Aorta (tissue), 5 donors: ENCODE data around the gene ABCA3. TPM values are rescaled to one million over a fixed set of nuclear protein-coding genes. Genes with fewer than 3 reads are reported as not detected.

Experiments used
- ATAC-seq: fragments of 200-7000 bp; cut with Tn5 transposase; one replicate; pipeline ENCODE4 v1.9.1; 2022; ENCODE audit warnings: moderate library complexity; ENCODE audit not compliant: low FRiP score
- DNase-seq, 2 donors: peaks; one replicate each; pipeline ENCODE4 v3.0.0-alpha.2; 2020
- H3K27ac ChIP-seq, 2 donors: one replicate each; pipeline ENCODE4 v1.5.1; 2013; ENCODE audit warnings: low read length in 2 of 2, mild to moderate bottlenecking in 2 of 2, moderate library complexity in 2 of 2, control low read depth in 1 of 2, inconsistent platforms in 1 of 2, low read depth in 1 of 2
- H3K27me3 ChIP-seq, 2 donors: one replicate each; pipeline ENCODE4 v1.6.1; 2013; ENCODE audit warnings: control low read depth in 1 of 2, low read length in 1 of 2, mild to moderate bottlenecking in 1 of 2, moderate library complexity in 1 of 2; ENCODE audit not compliant: insufficient read depth in 2 of 2, control insufficient read depth in 1 of 2
- H3K36me3 ChIP-seq, 2 donors: one replicate each; pipeline ENCODE4 v1.6.1; 2013; ENCODE audit warnings: control low read depth in 1 of 2, low read length in 1 of 2, mild to moderate bottlenecking in 1 of 2; ENCODE audit not compliant: insufficient read depth in 2 of 2, control insufficient read depth in 1 of 2
- H3K4me1 ChIP-seq, 2 donors: one replicate each; pipeline ENCODE4 v1.6.1; 2013; ENCODE audit warnings: low read length in 2 of 2, control low read depth in 1 of 2, mild to moderate bottlenecking in 1 of 2, moderate library complexity in 1 of 2; ENCODE audit not compliant: insufficient read depth in 2 of 2, control insufficient read depth in 1 of 2
- H3K4me3 ChIP-seq, 2 donors: one replicate each; pipeline ENCODE4 v1.5.1; 2013; ENCODE audit warnings: low read length in 2 of 2, control low read depth in 1 of 2, mild to moderate bottlenecking in 1 of 2
- H3K9me3 ChIP-seq: one replicate; pipeline ENCODE4 v1.6.1; 2013; ENCODE audit warnings: mild to moderate bottlenecking, low read length; ENCODE audit not compliant: control insufficient read depth
- WGBS, 2 donors: extraction: QIAGEN DNeasy Blood & Tissue Kit; methylation state at CpG; one replicate each; pipeline ENCODE4 v1.1.7; 2013; 5-methylcytosine and 5-hydroxymethylcytosine counted together
- intact Hi-C, 2 donors: fragments of 100-400 bp; cut with DNase I; formaldehyde crosslinking; loops; one replicate each; pipeline versions ENCODE4 v1.14.2 to v1.15.0; 2022
- polyA plus RNA-seq, 2 donors: library from polyadenylated mRNA; stranded (reverse); fragments of 200-250 nt; gene quantifications; one replicate each; pipeline ENCODE4 v1.2.3, GENCODE V29; 2013
- total RNA-seq, 2 donors: library from RNA; stranded (reverse); fragmentation: NEBNext Ultra II Directional; extraction: Animal tissue kit (Norgen Biotek cat#: 25700); gene quantifications; one replicate each; pipeline ENCODE4 v1.2.1, GENCODE V29; 2021
- donor health status: healthy with polysubstance abuse.
- donor health status: Bipolar disorder and iron deficiency.
- donor health status: DM: no; HTN: no; CAD: no.
- donor health status: DM: no; HTN: no; CAD: no.
- donor health status: DM: yes; HTN: yes; CAD: no.

ABCA3 gene
- total and polyA plus RNA-seq, 4 donors = 2.6 to 19.3 (median 9.7) TPM

DNA sequence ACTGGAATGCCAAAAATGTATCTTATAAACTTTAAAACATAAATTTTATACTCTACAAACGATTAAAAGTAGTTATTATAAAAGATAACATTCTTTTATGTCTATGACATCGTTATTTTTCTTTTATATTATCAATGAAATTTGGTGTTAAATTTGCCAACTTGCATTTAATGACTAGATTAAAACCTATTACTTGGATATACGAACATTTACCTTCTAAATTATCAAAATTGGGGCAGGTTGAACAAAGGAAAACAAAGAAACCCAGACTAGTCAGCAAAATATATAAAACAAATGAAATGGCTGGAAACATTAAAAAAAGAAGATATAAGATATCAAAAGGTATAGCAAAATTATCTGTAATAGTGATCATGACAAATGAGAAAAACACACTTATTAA, 34.1 kb upstream of the ABCA3 start:
- ATAC-seq = no peak
- no peak for DNase-seq
- no peak overlapping the region for H3K27ac ChIP-seq
- no peaks in the 10 kb centered on the region for H3K36me3 ChIP-seq
- 47 to 54% methylated on average over 3 of the region's 3 CpGs for WGBS, 2 donors
- intact Hi-C loops = no loop called here
- peaks cover 0 to 2% of the 10 kb centered on the region in 2 donors for H3K27me3 ChIP-seq
- H3K4me3 ChIP-seq = no peak overlapping the region
- no peaks in the 10 kb centered on the region for H3K9me3 ChIP-seq
- H3K4me1 ChIP-seq = no peaks in the 10 kb centered on the region

DNA sequence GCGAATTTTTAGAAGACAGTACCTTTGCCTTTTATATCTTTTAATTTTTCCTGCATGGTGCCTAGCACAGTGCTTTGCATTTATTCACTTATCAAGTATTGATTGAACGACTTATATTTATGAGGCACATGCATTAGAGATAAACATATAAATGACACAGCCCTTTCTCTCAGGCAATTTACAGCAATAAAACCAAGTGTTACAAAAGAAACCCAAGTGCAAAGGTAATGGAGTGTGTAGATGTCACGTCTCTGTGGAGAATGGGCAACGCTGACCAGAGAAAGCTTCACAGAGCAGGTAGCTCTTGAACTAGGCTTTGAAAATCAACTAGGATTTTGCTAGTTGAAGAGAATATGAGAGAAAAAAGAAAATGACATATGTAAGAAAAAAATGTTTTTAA, 32.6 kb upstream of the ABCA3 start:
- Histone ChIP-seq H3K27ac (no peak overlapping the region), H3K27me3 (peaks cover 0 to 2% of the 10 kb centered on the region in 2 donors), H3K9me3 (no peaks in the 10 kb centered on the region), H3K4me1 (no peaks in the 10 kb centered on the region), H3K36me3 (no peaks in the 10 kb centered on the region), H3K4me3 (no peak overlapping the region)
- intact Hi-C loops = no loop called here
- no peak for ATAC-seq
- DNase-seq = no peak
- WGBS, 2 donors = 91% methylated on average over 4 of the region's 4 CpGs

DNA sequence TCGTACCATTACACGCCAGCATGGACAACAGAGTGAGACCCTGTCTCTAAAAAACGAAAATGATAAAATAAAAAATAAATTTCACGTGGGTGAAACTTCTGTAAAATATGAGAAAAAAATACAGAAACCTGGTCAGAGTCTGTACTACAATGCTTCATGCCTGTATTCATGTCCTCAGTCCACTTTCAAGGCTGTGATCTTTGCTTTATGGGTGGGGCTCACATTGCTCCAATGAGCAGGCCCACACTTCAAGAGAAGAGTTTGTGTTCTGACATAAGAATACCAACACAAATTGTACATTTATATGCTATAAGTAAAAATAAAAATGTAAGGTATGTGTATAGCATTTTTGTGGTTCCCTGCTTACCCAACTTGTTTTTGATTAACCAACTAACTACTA, 32.2 kb upstream of the ABCA3 start:
- intact Hi-C loops = no loop called here
- DNase-seq (no peak), ATAC-seq (no peak)
- no peaks in the 10 kb centered on the region for H3K4me1 ChIP-seq
- no peak overlapping the region for H3K4me3 ChIP-seq
- peaks cover 0 to 2% of the 10 kb centered on the region in 2 donors for H3K27me3 ChIP-seq
- no peaks in the 10 kb centered on the region for H3K36me3 ChIP-seq
- WGBS, 2 donors = 83 to 84% methylated on average over 4 of the region's 4 CpGs
- no peak overlapping the region for H3K27ac ChIP-seq
- H3K9me3 ChIP-seq = no peaks in the 10 kb centered on the region

DNA sequence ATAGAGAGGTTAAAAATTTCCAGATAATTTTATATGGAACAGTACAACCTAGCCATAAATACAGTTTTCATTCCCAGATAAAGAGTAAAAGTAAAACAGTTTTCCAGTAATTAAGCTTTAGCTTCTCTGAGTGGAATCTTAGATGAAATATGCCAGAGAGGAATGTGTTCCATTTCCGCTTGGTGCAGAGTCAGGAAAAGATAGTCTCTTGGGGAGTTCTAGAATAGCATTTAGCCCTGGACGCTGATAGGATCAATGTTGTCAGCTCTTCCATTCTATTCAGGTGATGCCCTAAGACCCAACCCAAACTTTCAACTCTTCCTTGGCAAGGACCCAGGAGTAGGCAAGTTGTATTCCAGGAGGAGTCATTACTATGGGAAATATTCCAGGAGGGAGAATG, 30.9 kb upstream of the ABCA3 start:
- Histone ChIP-seq H3K27ac (no peak overlapping the region), H3K9me3 (no peaks in the 10 kb centered on the region), H3K27me3 (peaks cover 0 to 2% of the 10 kb centered on the region in 2 donors), H3K4me1 (no peaks in the 10 kb centered on the region), H3K4me3 (no peak overlapping the region), H3K36me3 (no peaks in the 10 kb centered on the region)
- 21 to 34% methylated on average over 2 of the region's 2 CpGs for WGBS, 2 donors
- intact Hi-C loops = no loop called here
- no peak for DNase-seq
- no peak for ATAC-seq

DNA sequence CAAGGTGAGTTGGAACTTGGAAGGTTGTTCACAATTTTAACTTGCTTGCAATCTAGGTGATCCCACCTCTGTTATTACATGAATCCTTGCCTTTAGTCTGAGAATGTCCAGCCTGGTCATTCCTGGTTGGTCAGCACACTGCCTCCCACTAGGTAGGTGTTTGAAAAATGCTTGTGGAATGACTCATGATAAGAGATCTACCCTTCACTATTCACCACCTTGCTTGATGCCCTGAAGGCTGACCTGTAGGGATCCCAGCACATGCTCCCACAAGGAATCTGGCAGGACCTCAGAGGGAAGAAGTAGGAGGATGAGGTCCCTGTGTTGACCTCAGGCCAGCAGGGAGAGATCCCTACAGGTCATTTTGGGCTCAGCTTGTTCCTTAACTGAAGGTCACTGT, 30.2 kb upstream of the ABCA3 start:
- Histone ChIP-seq H3K4me1 (no peaks in the 10 kb centered on the region), H3K4me3 (no peak overlapping the region), H3K27me3 (peaks cover 0 to 2% of the 10 kb centered on the region in 2 donors), H3K27ac (no peak overlapping the region), H3K9me3 (no peaks in the 10 kb centered on the region), H3K36me3 (no peaks in the 10 kb centered on the region)
- intact Hi-C loops = no loop called here
- no peak for DNase-seq
- ATAC-seq = no peak

DNA sequence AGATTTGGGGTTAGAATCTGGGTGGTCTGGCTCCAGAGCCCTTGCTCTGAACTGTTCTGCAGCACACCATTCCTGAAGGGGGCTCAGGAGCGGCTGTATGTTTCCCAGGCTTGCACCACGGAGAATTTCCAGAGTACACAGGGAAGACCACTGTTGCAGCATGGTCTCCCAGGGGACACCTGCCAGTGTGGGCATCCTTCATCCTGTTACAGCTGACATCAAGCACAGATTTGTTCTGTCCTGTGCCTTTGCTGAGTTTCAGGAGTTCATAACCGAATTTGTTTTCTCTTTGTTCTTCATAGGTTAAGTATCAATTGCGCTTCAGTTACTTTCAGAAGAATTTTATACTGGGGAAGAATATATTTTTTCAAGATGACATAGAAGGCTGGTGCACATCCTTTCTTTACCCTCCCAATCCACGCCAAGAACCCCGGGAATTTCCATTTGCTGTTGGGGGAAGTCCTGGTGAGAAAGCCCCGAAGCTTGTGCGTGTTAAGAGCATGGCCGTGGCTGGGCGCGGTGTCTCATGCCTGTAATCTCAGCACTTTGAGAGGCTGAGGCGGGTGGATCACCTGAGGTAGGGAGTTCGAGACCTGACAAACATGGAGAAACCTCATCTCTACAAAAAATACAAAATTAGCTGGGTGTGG, 26.3 kb upstream of the ABCA3 start:
- ATAC-seq (no peak), DNase-seq (no peak)
- no peak overlapping the region for H3K4me3 ChIP-seq
- H3K9me3 ChIP-seq = no peaks in the 10 kb centered on the region
- H3K36me3 ChIP-seq = no peaks in the 10 kb centered on the region
- peaks cover 0 to 2% of the 10 kb centered on the region in 2 donors for H3K27me3 ChIP-seq
- intact Hi-C loops = no loop called here
- no peak overlapping the region for H3K27ac ChIP-seq
- 80 to 86% methylated on average over 13 of the region's 13 CpGs for WGBS, 2 donors
- H3K4me1 ChIP-seq = no peaks in the 10 kb centered on the region

DNA sequence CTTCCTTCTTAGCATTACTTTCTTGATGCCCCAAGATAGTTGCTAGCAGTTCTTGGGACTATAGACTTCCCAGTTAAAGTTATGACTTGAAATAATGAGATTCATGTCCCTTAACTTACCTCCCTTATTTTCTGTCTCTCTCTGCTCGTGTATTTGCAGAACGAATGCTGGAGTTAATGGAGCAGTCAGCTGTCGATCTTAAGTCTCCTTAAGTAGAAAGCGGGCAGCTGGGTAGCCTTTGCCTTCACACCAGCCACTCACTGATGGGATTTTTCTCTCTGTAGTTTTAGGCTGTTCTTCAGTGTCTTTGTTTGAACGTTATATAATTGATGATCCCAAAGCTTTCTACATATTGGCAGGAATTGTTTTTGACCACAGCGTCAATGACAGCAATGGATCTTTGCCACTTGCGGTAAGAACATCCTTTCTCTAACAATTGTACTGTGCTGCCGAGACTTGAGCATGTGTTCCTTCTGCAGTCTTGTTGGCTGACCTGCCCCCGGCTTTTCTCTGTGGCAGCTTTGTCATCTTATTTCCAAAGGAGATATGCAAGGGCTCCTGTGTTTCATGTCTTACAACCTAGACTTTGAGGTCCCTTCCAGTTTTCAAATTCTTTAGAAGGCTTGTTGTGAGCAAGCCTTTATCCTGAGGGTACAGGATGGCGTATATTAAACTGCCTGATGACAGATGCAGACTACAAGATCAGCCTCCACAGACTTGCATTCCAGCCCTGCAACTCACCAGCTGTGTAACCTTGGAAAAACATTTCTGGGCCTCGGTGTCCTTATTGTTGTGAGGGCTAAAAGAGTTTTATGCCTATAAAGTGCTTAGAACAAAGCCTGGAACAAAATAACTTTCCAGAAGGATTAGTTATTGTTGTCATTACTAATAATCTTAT, 25.1 kb upstream of the ABCA3 start:
- no peak for ATAC-seq
- Histone ChIP-seq H3K9me3 (no peaks in the 10 kb centered on the region), H3K4me3 (no peak overlapping the region), H3K4me1 (no peaks in the 10 kb centered on the region), H3K36me3 (no peaks in the 10 kb centered on the region), H3K27ac (no peak overlapping the region), H3K27me3 (peaks cover 0 to under 1% of the 10 kb centered on the region in 2 donors)
- DNase-seq = no peak
- 39 to 47% methylated on average over 11 of the region's 11 CpGs for WGBS, 2 donors
- intact Hi-C loops = no loop called here

DNA sequence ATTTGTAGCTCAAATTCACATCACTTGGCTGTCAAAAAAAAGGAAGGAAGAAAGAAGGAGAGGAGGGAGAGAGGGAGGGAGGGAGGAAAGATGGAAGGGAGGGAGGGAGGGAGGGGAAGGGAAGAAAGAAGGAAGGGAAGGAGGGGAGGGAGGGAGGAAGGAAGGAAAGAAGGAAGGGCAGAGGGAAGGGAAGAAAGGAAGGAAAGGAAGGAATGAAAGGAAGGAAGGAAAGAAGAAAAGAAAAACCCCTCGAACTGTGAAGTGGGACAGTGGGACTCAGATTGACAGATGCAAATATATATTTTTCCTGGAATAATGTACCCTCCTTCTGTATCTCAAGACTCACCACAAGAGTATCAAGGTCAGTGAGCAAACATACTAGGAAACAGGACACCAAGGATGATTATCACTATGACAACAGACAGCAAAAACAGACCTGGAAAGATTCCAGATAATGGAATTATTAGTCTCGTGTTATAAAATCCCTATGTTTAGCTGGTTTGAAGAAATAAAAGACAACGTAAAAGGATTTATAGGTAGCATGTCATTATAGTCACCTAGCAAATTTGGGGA, 24.2 kb upstream of the ABCA3 start:
- H3K27me3 ChIP-seq = no peaks in the 10 kb centered on the region
- H3K4me1 ChIP-seq = no peaks in the 10 kb centered on the region
- ATAC-seq (no peak), DNase-seq (no peak)
- no peaks in the 10 kb centered on the region for H3K36me3 ChIP-seq
- no peak overlapping the region for H3K27ac ChIP-seq
- H3K9me3 ChIP-seq = no peaks in the 10 kb centered on the region
- WGBS, 2 donors = 36 to 38% methylated on average over 3 of the region's 3 CpGs
- intact Hi-C loops = no loop called here
- no peak overlapping the region for H3K4me3 ChIP-seq
